Cortex of kidney (tissue), 1 donor: ENCODE measurements around the gene ZNF316.

Experiments
- DNase-seq: peaks from one replicate; lab custom pipeline; 2025; lab: John Stamatoyannopoulos, UW

The ZNF316 gene

GRCh38 chr7:6636741-6637543, at the start of gene ZNF316:
Gene ZNF316 (plus strand): TSS chr7:6637318. CDS start chr7:6642410, 5,092 bp downstream.
- no peak for DNase-seq

- DNase-seq = no peak
These were observed 48.6 kb upstream of the ZNF316 start for GRCh38 chr7:6588566-6588965.

- no peak for DNase-seq
These were observed 47.8 kb upstream of the ZNF316 start for GRCh38 chr7:6589151-6589828.

GRCh38 chr7:6589829-6590644, 47.1 kb upstream of the ZNF316 start, which contains the start of gene INTS15:
Gene INTS15 (plus strand): TSS chr7:6590021. CDS start chr7:6590284, 263 bp downstream.
- no peak for DNase-seq

- no peak for DNase-seq
These were observed 46.4 kb upstream of the ZNF316 start for GRCh38 chr7:6590645-6591110.

GRCh38 chr7:6600093-6600492, 37.0 kb upstream of the ZNF316 start:
- DNase-seq = no peak

GRCh38 chr7:6604458-6604857, 32.7 kb upstream of the ZNF316 start:
- no peak for DNase-seq

- DNase-seq = no peak
These were observed 30.1 kb upstream of the ZNF316 start for GRCh38 chr7:6606866-6607583.

- DNase-seq = no peak
These were observed 29.5 kb upstream of the ZNF316 start for GRCh38 chr7:6607651-6608051.

GRCh38 chr7:6608081-6608480, 29.0 kb upstream of the ZNF316 start:
- no peak for DNase-seq

- DNase-seq = no peak
These were observed 28.3 kb upstream of the ZNF316 start for GRCh38 chr7:6608794-6609193.

GRCh38 chr7:6612819-6613218, 24.3 kb upstream of the ZNF316 start:
- no peak for DNase-seq

- DNase-seq = no peak
These were observed 23.4 kb upstream of the ZNF316 start for GRCh38 chr7:6613706-6614105.

GRCh38 chr7:6614953-6615722, 22.0 kb upstream of the ZNF316 start, which contains the start of gene ZNF853:
Gene ZNF853 (plus strand): TSS chr7:6615610. CDS start chr7:6616175, 565 bp downstream.
- DNase-seq = no peak

- DNase-seq = no peak
These were observed 21.2 kb upstream of the ZNF316 start for GRCh38 chr7:6615723-6616555.

- no peak for DNase-seq
These were observed 20.1 kb upstream of the ZNF316 start for GRCh38 chr7:6616854-6617643.

- DNase-seq = no peak
These were observed 18.5 kb upstream of the ZNF316 start for GRCh38 chr7:6618621-6619020.

- DNase-seq = no peak
These were observed 17.2 kb upstream of the ZNF316 start for GRCh38 chr7:6619961-6620360.
